MM.1S (cell line): Measurements from ENCODE around the gene GZMM.

Experiments
- DNase-seq: peaks from one replicate; pipeline ENCODE4 v3.0.0-alpha.2; 2015
- H2AFZ ChIP-seq: fragments of 300-600 bp; sonication (generic); 2 replicates; pipeline ENCODE4 v1.6.0; 2016; ENCODE audit warnings: antibody characterized with exemption, low read length
- H3F3A ChIP-seq: fragments of 300-600 bp; sonication (generic); 2 replicates; pipeline ENCODE4 v1.6.1; 2016; ENCODE audit warnings: mild to moderate bottlenecking, antibody characterized with exemption, low read length, moderate library complexity, mixed read lengths; ENCODE audit not compliant: insufficient read depth
- H3K27ac ChIP-seq: fragments of 300-600 bp; sonication (generic); 2 replicates; pipeline ENCODE4 v1.5.1; 2016; ENCODE audit warnings: mild to moderate bottlenecking, low read length
- H3K27me3 ChIP-seq: fragments of 300-600 bp; sonication (generic); replicated peaks from 2 replicates; pipeline ENCODE4 v1.6.0; 2016; ENCODE audit warnings: low read length; ENCODE audit not compliant: insufficient read depth
- H3K36me3 ChIP-seq: fragments of 300-600 bp; sonication (generic); replicated peaks from 2 replicates; pipeline ENCODE4 v1.6.1; 2016; ENCODE audit warnings: mild to moderate bottlenecking, low read length, mixed read lengths; ENCODE audit not compliant: insufficient read depth
- H3K4me1 ChIP-seq: fragments of 300-600 bp; sonication (generic); 2 replicates; pipeline ENCODE4 v1.6.1; 2016; ENCODE audit warnings: low read length, mixed read lengths
- H3K4me2 ChIP-seq: fragments of 300-600 bp; sonication (generic); 2 replicates; pipeline ENCODE4 v1.6.0; 2016; ENCODE audit warnings: low read depth, low read length
- H3K4me3 ChIP-seq: fragments of 300-600 bp; sonication (generic); 2 replicates; pipeline ENCODE4 v1.5.1; 2016; ENCODE audit warnings: low read length, mixed read lengths
- H3K79me2 ChIP-seq: fragments of 300-600 bp; sonication (generic); 2 replicates; pipeline ENCODE4 v1.6.1; 2016; ENCODE audit warnings: mixed run types, low read length, mixed read lengths
- H3K9ac ChIP-seq: fragments of 300-600 bp; sonication (generic); 2 replicates; pipeline ENCODE4 v1.6.1; 2016; ENCODE audit warnings: low read length, mixed read lengths
- H3K9me2 ChIP-seq: fragments of 300-600 bp; sonication (generic); replicated peaks from 2 replicates; pipeline ENCODE4 v1.6.1; 2016; ENCODE audit warnings: mild to moderate bottlenecking, low read length, mixed read lengths; ENCODE audit not compliant: insufficient read depth
- H3K9me3 ChIP-seq: fragments of 300-600 bp; sonication (generic); replicated peaks from 2 replicates; pipeline ENCODE4 v1.6.1; 2016; ENCODE audit warnings: mild to moderate bottlenecking, low read length, mixed read lengths; ENCODE audit not compliant: insufficient read depth
- H4K20me1 ChIP-seq: fragments of 300-600 bp; sonication (generic); 2 replicates; pipeline ENCODE4 v1.6.1; 2016; ENCODE audit warnings: mild to moderate bottlenecking, low read length, moderate library complexity, mixed read lengths; ENCODE audit not compliant: insufficient read depth
- CTCF ChIP-seq: fragments of 300-600 bp; sonication (generic); IDR thresholded peaks from 2 replicates; pipeline ENCODE4 v1.5.1; 2016; ENCODE audit warnings: antibody characterized with exemption, low read length, mixed read lengths
- EZH2 ChIP-seq: fragments of 300-600 bp; sonication (generic); optimal IDR thresholded peaks from 2 replicates; pipeline ENCODE3; 2017; ENCODE audit warnings: low read depth, mild to moderate bottlenecking, antibody characterized with exemption, low read length, mixed read lengths
- EZH2phosphoT487 ChIP-seq: fragments of 300-600 bp; sonication (generic); IDR thresholded peaks from 2 replicates; pipeline ENCODE4 v1.6.1; 2018; ENCODE audit warnings: antibody characterized with exemption, low read length

Gene GZMM

GRCh38 chr19:498977-499623, 44.8 kb upstream of the GZMM start:
- Histone ChIP-seq H3K9me2 (no peaks in the 10 kb centered on the region), H3K4me2 (no peak overlapping the region), H3K27me3 (peaks cover 49% of the 10 kb centered on the region), H3K36me3 (no peaks in the 10 kb centered on the region), H3K4me3 (no peak overlapping the region), H3K79me2 (no peaks in the 10 kb centered on the region), H4K20me1 (no peaks in the 10 kb centered on the region), H2AFZ (no peak overlapping the region), H3K9me3 (no peaks in the 10 kb centered on the region), H3F3A (no peaks in the 10 kb centered on the region), H3K4me1 (no peaks in the 10 kb centered on the region), H3K9ac (no peak overlapping the region), H3K27ac (no peak overlapping the region)
- no peak for TF ChIP-seq CTCF
- no peak for TF ChIP-seq EZH2phosphoT487
- TF ChIP-seq EZH2, result no peak
- DNase-seq, result no peak

- H3K4me1 ChIP-seq, result no peaks in the 10 kb centered on the region
- TF ChIP-seq CTCF, result no peak
- no peak for TF ChIP-seq EZH2
- no peak for TF ChIP-seq EZH2phosphoT487
- no peak for DNase-seq
- H3F3A ChIP-seq, result no peaks in the 10 kb centered on the region; the same call in 1 of the 2 replicates
- peaks cover 56% of the 10 kb centered on the region for H3K27me3 ChIP-seq
- no peak overlapping the region for H2AFZ ChIP-seq
- no peak overlapping the region for H3K27ac ChIP-seq
- H3K36me3 ChIP-seq, result no peaks in the 10 kb centered on the region
- H3K79me2 ChIP-seq, result no peaks in the 10 kb centered on the region
- H3K4me2 ChIP-seq, result no peak overlapping the region
- no peak overlapping the region for H3K4me3 ChIP-seq
- no peak overlapping the region for H3K9ac ChIP-seq
- no peaks in the 10 kb centered on the region for H3K9me2 ChIP-seq
- no peaks in the 10 kb centered on the region for H4K20me1 ChIP-seq
- H3K9me3 ChIP-seq, result no peaks in the 10 kb centered on the region
Measured at GRCh38 chr19:501646-502045, 42.2 kb upstream of the GZMM start.

GRCh38 chr19:504616-505015, 39.2 kb upstream of the GZMM start:
- H3K4me2 ChIP-seq, result no peak overlapping the region
- no peaks in the 10 kb centered on the region for H4K20me1 ChIP-seq
- H3K9ac ChIP-seq, result no peak overlapping the region
- H3K27ac ChIP-seq, result no peak overlapping the region
- no peak for DNase-seq
- H3K4me1 ChIP-seq, result peaks cover 7% of the 10 kb centered on the region; the same call in 1 of the 2 replicates
- TF ChIP-seq CTCF, result no peak
- no peak for TF ChIP-seq EZH2phosphoT487
- no peak for TF ChIP-seq EZH2
- H3K9me3 ChIP-seq, result no peaks in the 10 kb centered on the region
- H3K4me3 ChIP-seq, result no peak overlapping the region
- no peaks in the 10 kb centered on the region for H3K36me3 ChIP-seq
- no peaks in the 10 kb centered on the region for H3K9me2 ChIP-seq
- H2AFZ ChIP-seq, result no peak overlapping the region
- H3K79me2 ChIP-seq, result peaks cover 14% of the 10 kb centered on the region
- H3K27me3 ChIP-seq, result peaks cover 45% of the 10 kb centered on the region
- no peaks in the 10 kb centered on the region; the same call in 1 of the 2 replicates for H3F3A ChIP-seq
